ENCODE data around the gene NRIP1.

NRIP1 gene

GRCh38 chr21:14987370-14988170 is 77.2 kb downstream of the NRIP1 start:
- no peak for TF ChIP-seq CTCF (conservative IDR thresholded peaks at IDR 0.05)
- no peak overlapping the region for H3K27ac ChIP-seq

GRCh38 chr21:14985306-14985705 is 79.5 kb downstream of the NRIP1 start:
- no peak for TF ChIP-seq CTCF (conservative IDR thresholded peaks at IDR 0.05)
- no peak overlapping the region for H3K27ac ChIP-seq

- H3K27ac ChIP-seq: peak overlapping the region; percentile 31; the same call in 1 of the 2 replicates
- TF ChIP-seq CTCF (conservative IDR thresholded peaks at IDR 0.05): no peak
Observed at GRCh38 chr21:14982336-14982735, 82.5 kb downstream of the NRIP1 start.

- peak overlapping the region; percentile 31 for H3K27ac ChIP-seq
- no peak for TF ChIP-seq CTCF (conservative IDR thresholded peaks at IDR 0.05)
Observed at GRCh38 chr21:14981246-14981645, 83.6 kb downstream of the NRIP1 start.

GRCh38 chr21:14979264-14979663 is 85.5 kb downstream of the NRIP1 start:
- H3K27ac ChIP-seq: no peak overlapping the region
- TF ChIP-seq CTCF (conservative IDR thresholded peaks at IDR 0.05): no peak

GRCh38 chr21:14977814-14978213 is 87.0 kb downstream of the NRIP1 start:
- no peak overlapping the region for H3K27ac ChIP-seq
- no peak for TF ChIP-seq CTCF (conservative IDR thresholded peaks at IDR 0.05)

- TF ChIP-seq CTCF (conservative IDR thresholded peaks at IDR 0.05): no peak
- H3K27ac ChIP-seq: no peak overlapping the region
Observed at GRCh38 chr21:14975136-14975919, 89.5 kb downstream of the NRIP1 start.

Data from VCaP (cell line).